NCI-H2081 (cell line): ENCODE results near the gene ARCN1.
"Not testable (repeated sequence)": the region's sequence is repeated elsewhere in the genome, so short reads cannot be mapped to it uniquely, and the experiment has no call there.

Experiments
- DNase-seq, 2 experiments: peaks; one replicate each; lab custom pipeline; 2025; lab: John Stamatoyannopoulos, UW

Gene ARCN1

GRCh38 chr11:118605116-118605867 lies 33.1 kb downstream of the ARCN1 start:
- no peak for DNase-seq

- no peak for DNase-seq
Observed at GRCh38 chr11:118606157-118606843, 34.1 kb downstream of the ARCN1 start.

- no peak for DNase-seq
Observed at GRCh38 chr11:118606844-118607228, 34.6 kb downstream of the ARCN1 start.

GRCh38 chr11:118607401-118608359 lies 35.5 kb downstream of the ARCN1 start, which contains the start of gene PHLDB1:
Gene PHLDB1, plus strand, starts transcription at chr11:118607615. Its CDS starts 6,222 bp downstream, at chr11:118613837.
- DNase-seq: peak; percentile 35 to 37

- DNase-seq: peak in 1 of 2 experiments; percentile 12
Observed at GRCh38 chr11:118608360-118609227, 36.4 kb downstream of the ARCN1 start.

- DNase-seq: no peak
Observed at GRCh38 chr11:118609380-118610224, 37.4 kb downstream of the ARCN1 start.

GRCh38 chr11:118610225-118610772 lies 38.1 kb downstream of the ARCN1 start:
- DNase-seq: no peak

GRCh38 chr11:118610773-118611432 lies 38.7 kb downstream of the ARCN1 start:
- no peak for DNase-seq

- not testable (repeated sequence) for DNase-seq
Observed at GRCh38 chr11:118611433-118611795, 39.2 kb downstream of the ARCN1 start.

GRCh38 chr11:118612378-118612777 lies 40.2 kb downstream of the ARCN1 start:
- no peak for DNase-seq

GRCh38 chr11:118614511-118614910 lies 42.3 kb downstream of the ARCN1 start:
- DNase-seq: no peak

GRCh38 chr11:118615282-118615975 lies 43.2 kb downstream of the ARCN1 start:
- DNase-seq: no peak

- no peak for DNase-seq
Observed at GRCh38 chr11:118615976-118616371, 43.8 kb downstream of the ARCN1 start.

GRCh38 chr11:118618115-118618990 lies 46.1 kb downstream of the ARCN1 start:
- DNase-seq: no peak

GRCh38 chr11:118618991-118619375 lies 46.8 kb downstream of the ARCN1 start:
- DNase-seq: no peak

- no peak for DNase-seq
Observed at GRCh38 chr11:118619444-118620197, 47.4 kb downstream of the ARCN1 start.

GRCh38 chr11:118620529-118621070 lies 48.4 kb downstream of the ARCN1 start:
- DNase-seq: no peak
